AG04449 (cell line): ENCODE measurements around the gene ANKRD13D.

Source experiments
- CTCF ChIA-PET: fragments of 350-600 bp; formaldehyde crosslinking; extraction: SDS; loops from one replicate; lab custom pipeline; 2021; ENCODE audit warnings: antibody characterized with exemption; lab: Yijun Ruan, JAX
- POLR2A ChIA-PET: fragments of 400-600, 350-600 bp; formaldehyde crosslinking; extraction: SDS; loops from one replicate; lab custom pipeline; 2020; ENCODE audit warnings: antibody characterized with exemption, inconsistent platforms; lab: Yijun Ruan, JAX
- DNase-seq: peaks from one replicate; pipeline ENCODE4 v3.0.0-alpha.2; 2010; ENCODE audit warnings: low read depth, low spot score
- H3K4me3 ChIP-seq: 2 replicates; pipeline ENCODE4 v1.5.1; 2011; ENCODE audit warnings: low read depth, mild to moderate bottlenecking, control low read depth, low read length
- CTCF ChIP-seq: IDR thresholded peaks from one replicate; pipeline ENCODE4 v1.5.1; 2011; ENCODE audit warnings: mild to moderate bottlenecking, moderate library complexity, low read length, control low read depth, inconsistent platforms; ENCODE audit not compliant: insufficient read depth; ENCODE audit errors: missing control alignments

ANKRD13D gene

GRCh38 chr11:67289226-67289650 is at the start of gene ANKRD13D:
ANKRD13D (plus strand) TSS chr11:67289303; CDS start chr11:67289461, 158 bp downstream.
- ChIA-PET CTCF (interaction anchor here (0.6 to 3.5 kb wide), 8 partner anchors 10 to 92 kb away, joined by 3 to 34 read pairs (median 6); no protein-coding TSS in a partner anchor), POLR2A (interaction anchor here (0.8 to 2.7 kb wide), 3 partner anchors 11 to 43 kb away, joined by 3 to 18 read pairs (median 4); partner anchors contain the start of gene SSH3)
- peak within 1 kb of the TSS; percentile 83 for H3K4me3 ChIP-seq
- no peak for TF ChIP-seq CTCF
- no peak for DNase-seq

- CTCF ChIA-PET, result interaction anchor here (0.7 to 5.6 kb wide), 12 partner anchors 9 to 185 kb away, joined by 3 to 36 read pairs (median 4); no protein-coding TSS in a partner anchor
- H3K4me3 ChIP-seq, result peak overlapping the region; percentile 78
- POLR2A ChIA-PET, result interaction anchor here (0.6 to 1.5 kb wide), 10 partner anchors 12 to 134 kb away, joined by 3 to 7 read pairs (median 4); partner anchors contain the start of gene KDM2A
- peak; percentile 14 for TF ChIP-seq CTCF
- DNase-seq, result peak; percentile 92
These were observed 49.1 kb upstream of the ANKRD13D start for GRCh38 chr11:67239783-67240575.

GRCh38 chr11:67240576-67241389 is 48.3 kb upstream of the ANKRD13D start:
- H3K4me3 ChIP-seq, result peak overlapping the region; percentile 78
- CTCF ChIA-PET, result interaction anchor here (1.0 to 5.6 kb wide), 5 partner anchors 13 to 141 kb away, joined by 3 to 36 read pairs (median 3); no protein-coding TSS in a partner anchor
- POLR2A ChIA-PET, result interaction anchor here (1.1 to 1.5 kb wide), 4 partner anchors 11 to 76 kb away, joined by 3 to 6 read pairs (median 5); no protein-coding TSS in a partner anchor
- TF ChIP-seq CTCF, result no peak
- DNase-seq, result no peak

GRCh38 chr11:67242548-67242947 is 46.6 kb upstream of the ANKRD13D start:
- no peak for DNase-seq
- POLR2A ChIA-PET, result no interaction called here
- no peak overlapping the region for H3K4me3 ChIP-seq
- CTCF ChIA-PET, result interaction anchor here (0.6 to 2.9 kb wide), 4 partner anchors 10 to 160 kb away, joined by 3 to 16 read pairs (median 6); no protein-coding TSS in a partner anchor
- TF ChIP-seq CTCF, result no peak

- POLR2A ChIA-PET, result no interaction called here
- no peak overlapping the region for H3K4me3 ChIP-seq
- no peak for DNase-seq
- CTCF ChIA-PET, result interaction anchor here (0.6 to 2.9 kb wide), 5 partner anchors 10 to 161 kb away, joined by 3 to 16 read pairs (median 6); no protein-coding TSS in a partner anchor
- no peak for TF ChIP-seq CTCF
These were observed 46.1 kb upstream of the ANKRD13D start for GRCh38 chr11:67243051-67243450.
